H9 (cell line): Measurements from ENCODE around the gene RCSD1. TPM values are rescaled to one million over a fixed set of nuclear protein-coding genes. Genes with fewer than 3 reads are reported as not detected.

Experiments used
- DNase-seq: peaks from one replicate; pipeline ENCODE4 v3.0.0-alpha.2; 2017
- H2AFZ ChIP-seq: one replicate; pipeline ENCODE4 v1.6.1; 2013; ENCODE audit warnings: mild to moderate bottlenecking, low read length, control low read depth, moderate library complexity
- H2AK5ac ChIP-seq: 2 replicates; pipeline ENCODE4 v1.6.1; 2013; ENCODE audit warnings: low read length, control low read depth, mixed read lengths; ENCODE audit not compliant: insufficient read length
- H2BK120ac ChIP-seq: one replicate; pipeline ENCODE4 v1.6.1; 2013; ENCODE audit warnings: low read depth, mild to moderate bottlenecking, low read length, control low read depth, inconsistent platforms; ENCODE audit not compliant: poor library complexity, severe bottlenecking
- H2BK12ac ChIP-seq: 2 replicates; pipeline ENCODE4 v1.6.1; 2013; ENCODE audit warnings: low read length, control low read depth, mixed read lengths, low read depth; ENCODE audit not compliant: insufficient read length
- H2BK15ac ChIP-seq: 2 replicates; pipeline ENCODE4 v1.6.1; 2013; ENCODE audit warnings: low read depth, low read length, control low read depth
- H2BK20ac ChIP-seq: one replicate; pipeline ENCODE4 v1.6.1; 2013; ENCODE audit warnings: low read depth, mild to moderate bottlenecking, low read length, control low read depth, inconsistent platforms; ENCODE audit not compliant: poor library complexity, severe bottlenecking
- H2BK5ac ChIP-seq: 2 replicates; pipeline ENCODE4 v1.6.1; 2013; ENCODE audit warnings: low read length, control low read depth, mixed read lengths; ENCODE audit not compliant: insufficient read length
- H3K14ac ChIP-seq: 2 replicates; pipeline ENCODE4 v1.6.1; 2013; ENCODE audit warnings: low read length, control low read depth; ENCODE audit not compliant: insufficient read depth
- H3K18ac ChIP-seq: 2 replicates; pipeline ENCODE4 v1.6.1; 2013; ENCODE audit warnings: low read depth, mild to moderate bottlenecking, mixed read lengths, low read length, control low read depth; ENCODE audit not compliant: insufficient read length
- H3K23ac ChIP-seq: 2 replicates; pipeline ENCODE4 v1.6.1; 2013; ENCODE audit warnings: low read length, control low read depth, mixed read lengths, low read depth; ENCODE audit not compliant: insufficient read length
- H3K23me2 ChIP-seq: 2 replicates; pipeline ENCODE4 v1.6.1; 2013; ENCODE audit warnings: low read depth, mild to moderate bottlenecking, mixed read lengths, low read length, control low read depth; ENCODE audit not compliant: insufficient read length, poor library complexity, severe bottlenecking
- H3K27ac ChIP-seq: 2 replicates; pipeline ENCODE4 v1.5.1; 2013; ENCODE audit warnings: low read length, control low read depth, mixed read lengths, low read depth; ENCODE audit not compliant: insufficient read length
- H3K27me3 ChIP-seq: 2 replicates; pipeline ENCODE4 v1.6.1; 2013; ENCODE audit warnings: low read length, control low read depth, inconsistent platforms; ENCODE audit not compliant: insufficient read depth
- H3K4ac ChIP-seq: 2 replicates; pipeline ENCODE4 v1.6.1; 2013; ENCODE audit warnings: low read depth, mild to moderate bottlenecking, control low read depth, inconsistent platforms, low read length, moderate library complexity
- H3K4me1 ChIP-seq: 2 replicates; pipeline ENCODE4 v1.6.1; 2013; ENCODE audit warnings: low read length, control low read depth, inconsistent platforms; ENCODE audit not compliant: insufficient read depth
- H3K4me2 ChIP-seq: 2 replicates; pipeline ENCODE4 v1.6.1; 2013; ENCODE audit warnings: low read length, control low read depth, mixed read lengths; ENCODE audit not compliant: insufficient read length, insufficient read depth
- H3K56ac ChIP-seq: 2 replicates; pipeline ENCODE4 v1.6.1; 2013; ENCODE audit warnings: low read depth, mild to moderate bottlenecking, mixed read lengths, low read length, control low read depth; ENCODE audit not compliant: insufficient read length
- H3K79me1 ChIP-seq: 2 replicates; pipeline ENCODE4 v1.6.1; 2013; ENCODE audit warnings: low read depth, mild to moderate bottlenecking, moderate library complexity, low read length, control low read depth, inconsistent platforms; ENCODE audit not compliant: insufficient read depth, poor library complexity, severe bottlenecking
- H3K79me2 ChIP-seq: 2 replicates; pipeline ENCODE4 v1.6.1; 2013; ENCODE audit warnings: low read length, control low read depth, inconsistent platforms; ENCODE audit not compliant: insufficient read depth
- H3K9ac ChIP-seq: 2 replicates; pipeline ENCODE4 v1.6.1; 2013; ENCODE audit warnings: low read length, control low read depth, mixed read lengths; ENCODE audit not compliant: insufficient read length; ENCODE audit errors: extremely low read depth
- H3K9me3 ChIP-seq: one replicate; pipeline ENCODE4 v1.6.1; 2013; ENCODE audit warnings: low read depth, low read length, inconsistent platforms; ENCODE audit not compliant: control insufficient read depth
- H3T11ph ChIP-seq: one replicate; pipeline ENCODE4 v1.6.1; 2013; ENCODE audit warnings: mild to moderate bottlenecking, low read length, control low read depth, inconsistent platforms
- H4K20me1 ChIP-seq: one replicate; pipeline ENCODE4 v1.6.1; 2013; ENCODE audit not compliant: control insufficient read depth, insufficient read length, insufficient read depth
- H4K5ac ChIP-seq: 2 replicates; pipeline ENCODE4 v1.6.1; 2013; ENCODE audit warnings: low read depth, mild to moderate bottlenecking, mixed read lengths, low read length, control low read depth; ENCODE audit not compliant: insufficient read length
- H4K8ac ChIP-seq: replicated peaks from 2 replicates; pipeline ENCODE4 v1.6.1; 2013; ENCODE audit warnings: low read length, control low read depth, mixed read lengths, low read depth; ENCODE audit not compliant: insufficient read length
- H4K91ac ChIP-seq: 2 replicates; pipeline ENCODE4 v1.6.1; 2013; ENCODE audit warnings: low read depth, mild to moderate bottlenecking, moderate library complexity, mixed read lengths, low read length, control low read depth; ENCODE audit not compliant: insufficient read length
- H3K27ac Mint-ChIP-seq, 3 experiments: 2 replicates in 2 of 3; 3 replicates in 1 of 3; pipeline ENCODE4 v1.8.0; 2020 to 2021; ENCODE audit warnings: mixed read lengths in 3 of 3, mild to moderate bottlenecking in 1 of 3, moderate library complexity in 1 of 3
- H3K27me3 Mint-ChIP-seq: 2 replicates; pipeline ENCODE4 v1.8.0; 2021; ENCODE audit warnings: low read depth, mild to moderate bottlenecking, moderate library complexity, mixed read lengths
- H3K36me3 Mint-ChIP-seq, 3 experiments: 2 replicates in 2 of 3; 3 replicates in 1 of 3; pipeline ENCODE4 v1.8.0; 2020 to 2021; ENCODE audit warnings: low read depth in 3 of 3, mixed read lengths in 3 of 3; ENCODE audit not compliant: insufficient read depth in 1 of 3
- H3K4me1 Mint-ChIP-seq, 2 experiments: 2 replicates each; pipeline ENCODE4 v1.8.0; 2020; ENCODE audit warnings: mixed read lengths in 2 of 2
- H3K4me3 Mint-ChIP-seq, 2 experiments: 2 replicates in 1 of 2; 3 replicates in 1 of 2; pipeline ENCODE4 v1.8.0; 2020 to 2021; ENCODE audit warnings: mild to moderate bottlenecking in 2 of 2, mixed read lengths in 2 of 2, moderate library complexity in 1 of 2
- H3K9me3 Mint-ChIP-seq, 2 experiments: 2 replicates in 1 of 2; 3 replicates in 1 of 2; pipeline ENCODE4 v1.8.0; 2020; ENCODE audit warnings: mild to moderate bottlenecking in 2 of 2, mixed read lengths in 2 of 2, moderate library complexity in 1 of 2
- WGBS: extraction: QIAGEN DNeasy Blood & Tissue Kit; methylation state at CpG from one replicate; pipeline ENCODE4 v1.1.7; 2013; ENCODE audit warnings: missing lambda C conversion rate, low lambda C conversion rate, mixed read lengths; ENCODE audit not compliant: insufficient read length; ENCODE audit errors: extremely low coverage; 5-methylcytosine and 5-hydroxymethylcytosine counted together
- total RNA-seq: library from RNA; stranded (reverse); gene quantifications from 2 replicates; pipeline ENCODE4 v1.2.1, GENCODE V29; 2021
- TF ChIP-seq, protein P1 (sequence below): fragments of 200-600 bp; sonication (generic); conservative IDR thresholded peaks from 3 replicates; pipeline ENCODE4 v1.8.0; 2021; ENCODE audit warnings: antibody characterized with exemption, mild to moderate bottlenecking

RCSD1 gene
- total RNA-seq, 1 experiment from 2014 or later: 0.13 TPM

DNA sequence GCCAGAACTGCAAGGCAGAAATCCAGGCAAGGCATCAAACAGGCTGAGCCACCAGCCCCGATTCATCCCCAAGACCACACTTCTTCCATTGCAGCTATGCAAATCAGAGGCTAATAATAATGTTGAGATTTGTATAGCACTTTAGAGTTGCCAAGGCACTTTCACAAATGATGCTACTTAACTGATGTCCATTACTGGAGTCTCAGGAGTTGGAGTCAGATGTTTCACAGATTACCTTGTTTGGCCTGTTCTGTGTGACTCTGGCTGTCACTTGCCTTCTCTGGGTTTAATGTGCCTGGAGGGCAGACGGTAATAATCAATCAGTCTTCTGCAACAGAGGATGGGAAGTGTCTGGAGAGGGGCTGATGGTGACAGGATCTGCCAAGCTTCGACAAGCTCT is 51.0 kb downstream of the RCSD1 start:
- Histone ChIP-seq H3K79me1 (no peaks in the 10 kb centered on the region), H3K79me2 (no peaks in the 10 kb centered on the region), H4K8ac (no peak overlapping the region), H2AFZ (no peak overlapping the region), H2BK12ac (no peak overlapping the region), H4K91ac (no peak overlapping the region), H3K56ac (no peak overlapping the region), H3K27me3 (no peaks in the 10 kb centered on the region), H3K27ac (no peak overlapping the region), H3T11ph (no peak overlapping the region), H3K9me3 (no peaks in the 10 kb centered on the region), H2BK5ac (no peak overlapping the region), H3K4me1 (no peaks in the 10 kb centered on the region), H2BK15ac (no peak overlapping the region), H3K4ac (no peak overlapping the region), H3K9ac (no peak overlapping the region), H4K5ac (no peak overlapping the region), H2BK120ac (no peak overlapping the region), H3K23me2 (no peaks in the 10 kb centered on the region), H3K14ac (no peak overlapping the region; the same call in 1 of the 2 replicates), H3K18ac (no peak overlapping the region), H4K20me1 (no peaks in the 10 kb centered on the region), H2BK20ac (no peak overlapping the region), H3K23ac (no peak overlapping the region), H3K4me2 (no peak overlapping the region), H2AK5ac (no peak overlapping the region)
- Mint-ChIP-seq H3K4me1 (peaks cover 32 to 34% of the 10 kb centered on the region in 2 experiments), H3K27ac (no peak overlapping the region), H3K36me3 (no peaks in the 10 kb centered on the region), H3K4me3 (no peak overlapping the region), H3K27me3 (peaks cover 3% of the 10 kb centered on the region; the same call in 1 of the 2 replicates), H3K9me3 (no peaks in the 10 kb centered on the region)
- TF ChIP-seq, protein P1, sequence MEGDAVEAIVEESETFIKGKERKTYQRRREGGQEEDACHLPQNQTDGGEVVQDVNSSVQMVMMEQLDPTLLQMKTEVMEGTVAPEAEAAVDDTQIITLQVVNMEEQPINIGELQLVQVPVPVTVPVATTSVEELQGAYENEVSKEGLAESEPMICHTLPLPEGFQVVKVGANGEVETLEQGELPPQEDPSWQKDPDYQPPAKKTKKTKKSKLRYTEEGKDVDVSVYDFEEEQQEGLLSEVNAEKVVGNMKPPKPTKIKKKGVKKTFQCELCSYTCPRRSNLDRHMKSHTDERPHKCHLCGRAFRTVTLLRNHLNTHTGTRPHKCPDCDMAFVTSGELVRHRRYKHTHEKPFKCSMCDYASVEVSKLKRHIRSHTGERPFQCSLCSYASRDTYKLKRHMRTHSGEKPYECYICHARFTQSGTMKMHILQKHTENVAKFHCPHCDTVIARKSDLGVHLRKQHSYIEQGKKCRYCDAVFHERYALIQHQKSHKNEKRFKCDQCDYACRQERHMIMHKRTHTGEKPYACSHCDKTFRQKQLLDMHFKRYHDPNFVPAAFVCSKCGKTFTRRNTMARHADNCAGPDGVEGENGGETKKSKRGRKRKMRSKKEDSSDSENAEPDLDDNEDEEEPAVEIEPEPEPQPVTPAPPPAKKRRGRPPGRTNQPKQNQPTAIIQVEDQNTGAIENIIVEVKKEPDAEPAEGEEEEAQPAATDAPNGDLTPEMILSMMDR: no peak
- DNase-seq: no peak
- no CpG with 5 or more reads among the region's 3 CpGs for WGBS
